ENCODE measurements around the gene OR10AD1. TPM values are rescaled to one million over a fixed set of nuclear protein-coding genes. Genes with fewer than 3 reads are reported as not detected.

Gene OR10AD1
- polyA plus RNA-seq, 3 donors: not detected

- H3K4me3 Mint-ChIP-seq: no peak overlapping the region
- peaks cover 3% of the 10 kb centered on the region for H3K4me1 Mint-ChIP-seq
- intact Hi-C loops (cut with micrococcal nuclease): no loop called here
- Histone ChIP-seq H3K4me3 (replicated peaks in 1 of 3; ENCODE audit: low read depth in 2 of 3, low read length in 3 of 3) (no peak overlapping the region), H3K4me2 (replicated peaks; ENCODE audit: extremely low read depth, low read length, poor library complexity, severe bottlenecking) (no peak overlapping the region), H2AFZ (ENCODE audit: insufficient read depth, low read depth, low read length, poor library complexity, severe bottlenecking) (peak overlapping the region; percentile 50), H3K36me3 (replicated peaks in 1 of 2; ENCODE audit: control insufficient read depth in 1 of 2, insufficient read depth in 2 of 2, low read length in 2 of 2) (no peaks in the 10 kb centered on the region), H3K79me2 (ENCODE audit: insufficient read depth, low read length) (no peaks in the 10 kb centered on the region), H4K20me1 (ENCODE audit: insufficient read depth, low read length) (no peaks in the 10 kb centered on the region), H3K9me3 (replicated peaks in 1 of 2; ENCODE audit: control insufficient read depth in 1 of 2, insufficient read depth in 1 of 2, low read length in 2 of 2) (no peaks in the 10 kb centered on the region), H3K27ac (ENCODE audit: low read depth in 1 of 2, low read length in 2 of 2) (no peak overlapping the region), H3K27me3 (ENCODE audit: control insufficient read depth in 2 of 2, insufficient read depth in 2 of 2, low read length in 2 of 2) (peaks cover 0 to 2% of the 10 kb centered on the region in 2 donors), H3K9ac (ENCODE audit: insufficient read depth, low read length, poor library complexity, severe bottlenecking) (no peak overlapping the region), H3K4me1 (ENCODE audit: control insufficient read depth in 1 of 2, insufficient read depth in 2 of 2, low read length in 2 of 2) (no peaks in the 10 kb centered on the region)
- no peaks in the 10 kb centered on the region for H3K36me3 Mint-ChIP-seq
- DNase-seq: no peak
- TF ChIP-seq CTCF (IDR thresholded peaks at IDR 0.05): no peak
- H3K27ac Mint-ChIP-seq: no peak overlapping the region
- 83% methylated on average over 1 of the region's 5 CpGs for WGBS (ENCODE audit: insufficient coverage)
- H3K27me3 Mint-ChIP-seq (ENCODE audit: low read depth in 3 of 3): peaks cover 0 to 4% (median 2%) of the 10 kb centered on the region in 3 donors
- no peaks in the 10 kb centered on the region for H3K9me3 Mint-ChIP-seq
Observed at GRCh38 chr12:48163150-48163747, 39.8 kb downstream of the OR10AD1 start.

DNA sequence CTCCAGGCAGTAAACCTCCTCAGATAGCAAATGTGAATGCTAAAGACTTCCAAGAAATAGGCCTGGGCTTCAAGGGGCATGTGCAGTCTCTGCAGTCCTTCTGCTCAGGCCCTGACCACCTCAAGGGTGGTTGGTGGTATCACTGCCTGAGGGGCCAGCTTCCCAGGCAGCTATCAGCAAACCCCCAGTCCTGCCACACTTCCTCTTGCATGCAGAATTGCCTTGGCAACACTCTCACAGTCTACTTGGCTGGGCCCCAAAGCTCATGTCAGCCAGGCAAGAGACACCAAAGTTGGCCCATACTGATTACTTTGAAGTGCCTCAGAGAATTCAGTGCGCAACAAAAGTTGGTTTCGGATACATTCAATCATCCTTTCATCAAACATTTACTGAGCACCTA lies 42.3 kb downstream of the OR10AD1 start:
- Histone ChIP-seq H3K9me3 (replicated peaks in 1 of 2; ENCODE audit: control insufficient read depth in 1 of 2, insufficient read depth in 1 of 2, low read length in 2 of 2) (no peaks in the 10 kb centered on the region), H3K9ac (ENCODE audit: insufficient read depth, low read length, poor library complexity, severe bottlenecking) (no peak overlapping the region), H3K4me1 (ENCODE audit: control insufficient read depth in 1 of 2, insufficient read depth in 2 of 2, low read length in 2 of 2) (peaks cover 13 to 16% of the 10 kb centered on the region in 2 donors), H3K27me3 (ENCODE audit: control insufficient read depth in 2 of 2, insufficient read depth in 2 of 2, low read length in 2 of 2) (peaks cover 0 to 2% of the 10 kb centered on the region in 2 donors), H3K4me3 (replicated peaks in 1 of 3; ENCODE audit: low read depth in 2 of 3, low read length in 3 of 3) (no peak overlapping the region), H3K27ac (ENCODE audit: low read depth in 1 of 2, low read length in 2 of 2) (no peak overlapping the region), H3K79me2 (ENCODE audit: insufficient read depth, low read length) (peaks cover 15% of the 10 kb centered on the region), H4K20me1 (ENCODE audit: insufficient read depth, low read length) (no peaks in the 10 kb centered on the region), H3K4me2 (replicated peaks; ENCODE audit: extremely low read depth, low read length, poor library complexity, severe bottlenecking) (no peak overlapping the region), H2AFZ (ENCODE audit: insufficient read depth, low read depth, low read length, poor library complexity, severe bottlenecking) (peak overlapping the region; percentile 55), H3K36me3 (replicated peaks in 1 of 2; ENCODE audit: control insufficient read depth in 1 of 2, insufficient read depth in 2 of 2, low read length in 2 of 2) (no peaks in the 10 kb centered on the region)
- no CpG with 5 or more reads among the region's 2 CpGs for WGBS (ENCODE audit: insufficient coverage)
- no peak for DNase-seq
- Mint-ChIP-seq H3K4me1 (peaks cover 18% of the 10 kb centered on the region), H3K9me3 (no peaks in the 10 kb centered on the region), H3K4me3 (no peak overlapping the region), H3K36me3 (no peaks in the 10 kb centered on the region), H3K27me3 (ENCODE audit: low read depth in 3 of 3) (peaks cover 0 to under 1% (median 0%) of the 10 kb centered on the region in 3 donors), H3K27ac (peak overlapping the region in 1 of 7 donors; percentile 5)
- intact Hi-C loops (cut with micrococcal nuclease): no loop called here
- no peak for TF ChIP-seq CTCF (IDR thresholded peaks at IDR 0.05)

Measured in CD14-positive monocyte (primary cell).